Posterior cingulate gyrus (tissue), 11 donors: ENCODE data around the gene NME3.
A peak's percentile ranks its signal among the peaks of the same experiment; 100 is the strongest.

Source experiments
- DNase-seq, 10 donors: peaks; one replicate each; pipeline versions ENCODE4 v3.0.0 to v3.0.0-alpha.2; 2020 to 2021; ENCODE audit warnings: mixed read lengths in 3 of 10
- intact Hi-C: fragments of 100-400 bp; cut with DNase I; formaldehyde crosslinking; loops from one replicate; pipeline ENCODE4 v1.15.1; 2023

NME3 gene

GRCh38 chr16:1781758-1782407 lies 10.5 kb upstream of the NME3 start:
- intact Hi-C loops: no loop called here
- DNase-seq: peak in 1 of 10 donors; percentile 88

DNA sequence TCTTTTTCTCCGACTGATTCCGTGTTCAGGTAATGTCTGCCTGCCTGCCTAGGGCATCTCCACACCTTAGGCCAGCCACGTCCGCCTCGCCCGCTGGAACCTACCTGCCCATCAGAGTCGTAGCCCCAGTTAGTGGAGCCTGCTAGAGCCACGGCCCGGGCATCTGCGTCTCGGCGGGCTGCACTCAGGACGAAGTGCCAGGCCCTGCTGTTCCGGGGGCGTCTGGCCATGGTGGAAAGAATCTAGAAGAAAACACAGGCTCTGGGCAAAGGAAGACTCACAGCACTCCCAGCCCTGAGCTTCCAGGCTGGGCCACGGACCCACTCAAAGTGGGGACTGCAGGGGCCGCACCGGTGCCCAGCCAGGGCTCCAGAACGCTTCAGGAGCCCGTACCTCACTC lies 9.9 kb upstream of the NME3 start:
- DNase-seq: no peak
- intact Hi-C loops: no loop called here

- intact Hi-C loops: no loop called here
- no peak for DNase-seq
Observed at GRCh38 chr16:1780677-1781072, 9.3 kb upstream of the NME3 start.

DNA sequence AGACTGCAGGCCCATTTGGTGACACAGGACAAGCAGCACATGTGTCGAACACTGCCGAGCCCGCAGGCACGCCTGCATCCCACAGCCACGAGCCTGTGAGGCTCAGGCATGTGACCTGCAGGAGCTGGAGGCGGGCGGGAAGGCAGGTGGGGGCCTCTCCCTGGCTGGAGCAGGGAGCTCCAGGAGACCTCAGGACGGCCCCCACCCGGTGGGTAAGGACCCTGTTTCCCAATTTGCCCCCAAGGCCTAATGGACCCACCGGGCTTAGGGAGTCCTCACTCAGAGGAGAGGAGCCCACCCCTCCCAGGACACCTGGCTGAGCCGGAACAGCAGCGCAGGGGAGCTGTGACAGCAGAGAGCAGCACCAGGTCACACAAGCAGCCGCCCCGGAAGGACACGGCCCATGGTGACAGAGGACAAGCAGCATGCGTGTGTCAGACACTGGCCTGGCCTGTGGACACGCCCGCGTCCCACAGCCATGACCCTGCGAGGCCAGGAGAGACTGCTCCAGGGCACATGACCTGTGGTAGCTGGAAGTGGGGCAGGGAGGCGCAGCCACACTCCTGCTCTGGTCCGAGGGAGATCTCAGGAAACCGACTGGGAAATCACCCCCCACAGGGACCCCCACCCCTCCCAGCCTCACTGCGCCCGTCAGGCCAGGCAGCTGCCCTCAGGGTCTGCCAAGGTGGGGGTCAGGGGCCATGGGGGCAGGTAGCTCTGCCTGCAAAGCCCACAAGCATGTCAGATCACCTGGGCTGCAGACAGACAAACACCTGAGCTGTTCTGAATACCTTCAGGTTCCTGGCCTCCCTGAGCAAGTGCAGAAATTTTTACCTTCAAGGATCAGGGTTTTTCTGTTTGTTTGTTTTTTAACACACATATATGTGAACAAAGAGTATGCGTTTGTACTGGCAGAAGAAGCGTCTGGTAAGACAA lies 8.7 kb upstream of the NME3 start:
- intact Hi-C loops: no loop called here
- DNase-seq: peak in 1 of 10 donors; percentile 84

DNA sequence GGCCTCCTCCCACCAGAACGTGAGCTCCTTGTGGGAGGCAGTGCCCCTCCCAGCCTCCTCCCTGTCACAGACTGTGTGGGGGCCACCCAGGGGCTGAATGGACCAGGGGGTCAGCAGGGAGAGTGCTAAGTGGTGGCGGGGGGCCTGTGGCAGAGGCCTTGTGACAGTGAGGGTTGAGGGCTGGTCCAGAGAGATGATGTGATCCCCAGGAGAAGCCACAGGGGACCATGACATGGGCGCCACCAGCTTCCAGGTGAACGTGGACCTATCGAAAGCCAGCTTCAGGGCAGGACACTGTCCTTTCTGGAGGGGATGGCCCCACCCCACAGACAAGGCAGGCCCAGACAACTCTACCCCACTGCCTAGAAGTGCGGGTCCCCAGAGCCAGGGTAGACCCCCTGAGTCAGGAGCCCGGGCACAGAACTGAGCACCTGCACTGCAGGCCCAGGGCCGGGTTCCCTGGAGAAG lies 7.9 kb upstream of the NME3 start:
- no peak for DNase-seq
- intact Hi-C loops: no loop called here

DNA sequence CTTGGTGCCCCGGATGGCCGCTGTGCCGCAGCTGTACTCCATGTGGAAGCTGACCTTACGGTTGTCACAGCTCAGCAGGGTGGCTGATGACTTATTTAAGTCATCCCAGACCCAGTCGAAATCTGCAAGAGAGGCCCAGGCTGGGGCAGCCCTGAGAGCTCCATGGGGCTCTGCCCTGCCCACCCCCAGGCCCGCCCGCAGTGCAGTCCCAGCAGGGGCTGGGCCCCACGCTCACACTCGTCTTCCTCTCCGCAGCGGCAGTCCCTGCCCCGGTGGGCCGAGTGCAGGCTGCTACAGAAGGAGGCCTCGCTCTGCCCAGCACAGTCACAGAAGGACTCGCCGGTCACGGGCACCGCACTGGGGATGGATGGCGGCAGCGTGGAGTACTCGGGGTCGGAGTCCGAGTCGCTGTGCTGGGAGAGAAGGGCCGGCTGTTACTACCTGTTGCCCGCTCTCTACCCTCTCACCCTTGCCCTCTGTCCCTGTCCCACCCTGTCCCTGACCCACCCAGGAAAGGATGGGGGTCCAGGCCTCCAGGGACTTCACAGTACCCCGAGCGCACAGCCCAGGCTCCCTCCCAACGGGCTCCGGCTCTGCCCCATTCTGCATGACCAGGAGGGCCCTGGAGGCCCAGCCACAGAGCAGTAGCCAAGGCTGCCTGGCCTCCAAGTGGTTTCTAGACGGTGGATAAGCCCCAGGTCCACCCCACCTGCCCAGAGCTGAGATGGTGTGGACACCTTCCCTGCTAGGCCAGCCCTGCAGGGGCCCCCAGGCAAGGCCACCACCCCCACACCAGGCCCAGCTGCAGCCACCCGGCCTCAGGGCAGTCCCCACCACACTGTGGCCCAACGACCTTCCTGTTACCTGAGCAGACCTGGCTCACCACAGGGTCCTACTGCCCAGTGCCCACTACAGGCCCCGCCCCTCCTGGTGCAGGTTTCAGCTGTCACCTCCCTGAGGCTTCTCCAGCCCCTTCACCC lies 7.1 kb upstream of the NME3 start:
- peak in 1 of 10 donors; percentile 83 for DNase-seq

DNA sequence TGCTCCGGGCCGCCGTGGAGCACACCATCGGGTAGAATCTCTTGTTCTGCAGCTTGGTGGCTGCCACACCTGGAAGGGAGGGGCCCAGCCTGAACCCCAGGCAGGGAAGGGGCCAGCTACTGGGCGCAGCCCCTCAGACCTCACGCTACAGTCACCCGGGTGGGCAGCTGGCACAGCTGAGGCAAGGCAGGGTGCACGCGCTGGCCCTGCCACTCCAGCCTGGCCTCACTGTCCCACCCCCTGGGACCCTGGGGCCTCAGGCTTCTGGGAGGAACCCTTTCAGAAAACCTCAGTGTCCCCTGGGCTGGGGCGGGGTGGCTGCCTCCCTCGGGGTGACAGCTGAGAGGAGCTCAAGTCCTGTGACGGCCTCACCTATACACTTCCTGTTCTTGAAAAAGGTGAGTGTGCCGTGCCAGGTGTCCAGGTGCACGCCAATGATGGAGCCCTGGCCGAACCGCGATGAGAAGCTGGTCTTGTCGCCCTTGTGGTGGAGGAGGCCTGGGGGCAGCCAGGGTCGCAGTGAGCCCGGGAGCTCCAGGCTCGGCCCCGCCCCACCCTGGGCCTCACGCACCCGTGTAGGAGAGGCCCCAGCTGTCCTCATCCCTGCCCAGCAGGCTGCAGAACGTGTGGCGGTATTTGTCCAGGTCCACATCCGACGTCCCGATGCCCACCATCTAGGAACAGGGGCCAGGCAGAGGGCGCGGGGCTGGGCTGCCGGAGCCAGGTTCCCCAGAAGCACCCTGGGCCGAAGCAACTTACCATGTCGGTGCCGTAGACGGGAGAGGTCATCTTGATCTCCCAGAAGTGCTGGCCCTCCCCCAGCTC lies 6.2 kb upstream of the NME3 start:
- DNase-seq: no peak
- intact Hi-C loops: no loop called here

More for the DNA sequence above, 7.1 kb upstream of the NME3 start:
- intact Hi-C loops: no loop called here

DNA sequence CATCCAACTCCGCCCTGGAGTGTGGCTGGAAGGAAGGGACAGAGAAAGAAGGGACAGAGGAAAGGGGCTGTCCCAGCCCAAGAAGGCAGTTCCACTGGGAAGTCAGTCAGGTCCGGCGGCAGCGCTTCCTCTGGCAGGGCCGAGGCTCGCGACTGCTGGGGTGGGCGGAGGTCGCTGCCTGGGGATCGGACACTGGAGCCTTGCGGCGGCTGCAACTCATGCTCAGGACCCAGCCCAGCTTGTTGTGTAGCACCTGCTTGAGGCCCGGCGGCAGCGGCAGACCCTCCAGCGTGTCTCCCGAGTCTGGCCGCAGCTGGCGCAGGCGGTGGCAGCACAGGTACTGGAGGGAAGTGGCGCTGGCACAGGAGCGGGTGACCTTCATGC lies 5.6 kb upstream of the NME3 start:
- DNase-seq: no peak
- intact Hi-C loops: no loop called here

DNA sequence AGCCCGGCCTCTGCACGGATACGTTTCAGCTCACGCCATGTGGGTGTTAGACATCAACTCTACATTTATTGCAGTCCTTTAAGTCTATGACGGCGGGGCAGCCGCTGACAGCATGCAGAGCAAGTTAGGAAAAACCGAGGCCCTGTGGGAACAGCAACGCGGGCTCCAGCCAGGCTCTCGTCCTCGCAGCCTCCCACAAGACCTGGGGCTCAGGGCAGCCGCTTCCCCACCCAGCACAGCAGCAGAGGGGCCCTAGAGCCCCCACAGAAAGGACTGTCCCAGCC lies 5.3 kb upstream of the NME3 start:
- intact Hi-C loops: no loop called here
- DNase-seq: no peak

DNA sequence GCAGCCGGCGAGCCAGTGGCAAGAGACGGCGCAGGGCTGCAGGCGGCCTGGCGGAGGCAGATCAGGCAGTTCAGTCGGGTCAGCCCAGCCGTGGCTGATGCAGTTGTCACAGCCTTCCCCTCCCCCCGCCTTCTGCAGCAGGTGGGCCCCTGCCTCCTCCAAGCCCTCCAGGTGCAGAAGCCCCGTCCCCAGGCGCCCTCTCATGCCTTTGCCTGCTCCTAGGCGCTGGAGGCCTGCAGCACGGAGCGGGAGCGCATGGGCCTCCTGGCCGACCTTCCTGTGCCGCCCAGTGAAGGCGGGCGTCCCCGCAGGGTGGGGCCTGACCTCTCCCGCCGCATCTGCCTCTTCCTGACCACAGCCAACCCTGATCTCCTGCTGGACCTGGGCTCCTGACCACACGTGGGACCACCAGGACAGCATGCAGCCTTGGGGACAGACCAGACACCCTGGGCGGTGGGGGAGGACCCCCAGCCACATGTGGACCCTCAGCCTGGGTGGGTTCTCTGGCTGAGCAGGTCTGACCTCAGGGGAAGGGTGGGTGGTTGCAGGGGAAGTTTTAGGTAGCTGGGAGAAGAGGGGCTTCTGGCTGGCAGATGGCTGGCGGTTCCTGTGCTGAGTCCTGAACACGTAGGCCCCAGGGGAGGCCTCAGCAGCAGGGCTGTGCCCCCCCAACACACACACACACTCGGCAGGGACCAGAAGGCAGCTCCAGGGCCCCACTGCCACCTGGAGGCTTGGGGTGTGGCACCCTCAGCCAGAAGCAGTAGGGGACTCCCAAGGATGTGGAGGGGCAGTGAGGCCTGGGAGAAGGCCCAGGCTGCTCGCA lies 4.7 kb upstream of the NME3 start:
- intact Hi-C loops: no loop called here
- DNase-seq: no peak

DNA sequence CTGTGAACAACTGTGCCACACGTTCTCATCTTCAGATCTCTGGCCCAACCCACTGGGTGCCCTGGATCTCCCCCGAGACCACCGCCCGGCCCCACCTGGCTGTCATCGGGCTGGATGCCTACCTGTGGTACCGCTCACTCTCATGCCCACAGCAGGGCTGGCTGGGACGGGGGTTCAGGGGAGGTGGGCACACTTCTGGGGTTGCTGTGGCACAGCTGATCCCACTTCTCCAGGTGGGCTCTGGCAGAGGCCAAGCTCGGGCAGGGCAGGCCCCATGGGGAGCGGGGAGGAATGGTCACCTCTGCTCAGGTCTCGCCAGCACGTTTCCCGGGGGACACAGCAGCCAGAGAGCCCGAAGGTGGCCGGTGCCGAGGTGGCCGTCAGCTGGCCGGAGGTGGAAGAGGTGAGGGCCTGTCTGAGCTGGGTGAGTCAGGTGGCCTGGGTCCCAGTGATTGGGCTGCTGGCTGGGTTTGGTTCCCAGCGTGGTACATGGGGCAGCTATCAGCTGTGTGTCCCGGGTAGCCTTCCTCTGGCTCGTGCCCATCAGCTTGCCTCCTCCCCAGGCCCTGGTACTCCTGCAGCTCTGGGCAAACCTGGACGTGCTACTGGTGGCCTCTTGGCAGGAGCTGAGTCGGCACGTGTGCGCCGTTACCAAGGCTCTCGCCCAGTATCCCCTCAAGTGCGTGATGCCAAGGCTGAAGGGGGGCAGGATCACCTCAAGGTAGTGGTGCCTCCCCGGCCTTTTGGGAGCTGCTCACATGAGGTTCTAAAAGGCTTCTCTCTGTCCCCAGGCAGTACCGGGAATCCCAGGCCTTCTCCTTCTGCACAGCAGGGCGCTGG lies 3.9 kb upstream of the NME3 start:
- DNase-seq: no peak
- intact Hi-C loops: no loop called here

- intact Hi-C loops: loop anchor here (5.0 kb wide), 3 partner anchors 53 to 188 kb away; partner anchors contain the start of genes FAHD1, HAGH, MAPK8IP3 and RPS2
- no peak for DNase-seq
Observed at GRCh38 chr16:1774448-1774780, 3.1 kb upstream of the NME3 start.

DNA sequence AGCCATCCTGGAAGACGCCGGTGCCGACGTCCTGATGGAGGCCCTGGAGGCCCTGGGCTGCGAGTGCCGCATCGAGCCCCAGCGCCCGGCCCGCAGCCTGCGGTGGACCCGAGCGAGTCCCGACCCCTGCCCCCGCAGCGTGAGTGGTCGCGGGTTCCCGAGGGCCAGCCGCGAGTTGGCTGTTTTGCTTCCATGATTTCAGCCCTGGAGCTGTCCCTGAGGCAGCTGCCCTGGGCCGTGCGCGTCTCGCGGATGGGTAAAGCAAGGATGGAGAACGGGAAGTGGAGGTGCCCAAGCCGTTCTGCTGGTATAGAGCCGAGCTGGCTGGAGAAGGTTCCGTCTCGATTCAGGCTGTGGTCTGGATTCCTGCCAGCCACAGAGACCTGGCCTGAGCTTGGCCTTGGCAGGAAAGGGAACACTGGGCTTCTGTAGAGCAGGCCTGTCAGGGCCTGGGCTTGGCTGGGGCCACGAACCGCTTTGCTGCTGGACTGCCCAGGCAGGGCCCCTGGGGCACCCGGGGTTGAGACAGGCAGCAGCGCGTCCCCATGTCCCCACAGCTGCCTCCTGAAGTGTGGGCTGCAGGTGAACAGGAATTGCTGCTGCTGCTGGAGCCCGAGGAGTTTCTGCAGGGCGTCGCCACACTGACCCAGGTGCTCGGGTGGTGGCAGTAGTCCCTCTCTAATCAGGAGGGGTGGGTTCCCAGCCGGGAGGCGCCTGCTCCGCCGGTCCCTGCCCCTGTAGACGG lies 2.5 kb upstream of the NME3 start:
- intact Hi-C loops: loop anchor here (5.0 kb wide), 3 partner anchors 53 to 188 kb away; partner anchors contain the start of genes FAHD1, HAGH, MAPK8IP3 and RPS2
- DNase-seq: peak in 1 of 10 donors; percentile 33

DNA sequence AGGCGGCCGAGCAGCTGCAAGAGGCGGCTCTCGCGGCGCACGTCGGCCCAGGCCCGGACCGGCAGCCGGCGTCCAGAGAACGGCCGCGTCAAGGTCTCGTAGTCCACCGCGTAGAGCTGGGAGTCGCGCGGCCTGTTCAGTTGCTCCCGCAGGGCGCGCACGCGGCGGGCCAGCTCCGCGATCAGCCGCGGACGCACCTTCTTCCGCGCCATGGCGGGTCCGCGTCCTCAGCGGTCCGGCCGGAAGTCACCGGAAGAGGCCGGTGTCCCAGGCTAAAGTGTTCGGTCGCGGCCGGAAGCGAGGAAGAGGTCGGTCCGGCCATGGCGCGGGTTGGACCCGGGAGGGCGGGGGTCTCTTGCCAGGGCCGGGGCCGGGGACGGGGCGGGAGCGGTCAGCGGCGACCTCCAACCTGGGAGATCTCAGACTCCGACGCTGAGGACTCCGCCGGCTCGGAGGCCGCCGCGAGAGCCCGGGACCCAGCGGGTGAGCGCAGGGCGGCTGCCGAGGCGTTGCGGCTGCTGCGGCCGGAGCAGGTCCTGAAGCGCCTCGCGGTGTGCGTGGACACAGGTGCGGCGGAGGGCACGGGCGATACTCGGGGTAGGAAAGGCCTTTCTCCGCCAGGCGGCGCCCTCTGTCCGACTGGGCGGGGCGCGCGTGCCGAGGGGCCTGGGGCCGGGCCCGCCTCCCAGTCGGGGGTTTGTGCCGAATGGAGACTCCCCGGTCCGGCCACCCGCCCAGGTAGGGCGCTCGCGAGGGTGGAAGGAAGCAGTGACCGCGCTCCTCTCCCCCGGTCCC lies 1.8 kb upstream of the NME3 start, which contains the start of gene MRPS34:
MRPS34 (minus strand) TSS at position 227 of the 795 bp plus-strand sequence; CDS start at position 212, 15 bp downstream.
- peak; percentile 76 to 97 (median 83) for DNase-seq
- intact Hi-C loops: loop anchor here (5.0 kb wide), 3 partner anchors 54 to 189 kb away; partner anchors contain the start of genes FAHD1, HAGH, MAPK8IP3 and RPS2

- DNase-seq: peak in 1 of 10 donors; percentile 26
- intact Hi-C loops: loop anchor here (5.0 kb wide), 3 partner anchors 55 to 190 kb away; partner anchors contain the start of genes FAHD1, HAGH, MAPK8IP3 and RPS2
Observed at GRCh38 chr16:1772362-1772907, 1.1 kb upstream of the NME3 start, which contains the start of gene EME2. Gene EME2, plus strand, starts transcription at chr16:1772810. Its CDS starts 418 bp downstream, at chr16:1773228.
